GM12875 (cell line): Measurements from ENCODE around the gene ELOVL2.
A peak's percentile ranks its signal among the peaks of the same experiment; 100 is the strongest.
"Not testable (repeated sequence)": the region's sequence is repeated elsewhere in the genome, so short reads cannot be mapped to it uniquely, and the experiment has no call there.

Source experiments
- H3K4me3 ChIP-seq: one replicate; pipeline ENCODE4 v1.5.1; 2011; ENCODE audit warnings: low read depth, low read length, control low read depth
- TF ChIP-seq, protein P1 (sequence below): IDR thresholded peaks from 2 replicates; pipeline ENCODE4 v1.5.1; 2011; ENCODE audit warnings: low read depth, mild to moderate bottlenecking, control low read depth, inconsistent platforms, low read length, moderate library complexity, borderline replicate concordance; ENCODE audit not compliant: insufficient read depth

The ELOVL2 gene, protein sequence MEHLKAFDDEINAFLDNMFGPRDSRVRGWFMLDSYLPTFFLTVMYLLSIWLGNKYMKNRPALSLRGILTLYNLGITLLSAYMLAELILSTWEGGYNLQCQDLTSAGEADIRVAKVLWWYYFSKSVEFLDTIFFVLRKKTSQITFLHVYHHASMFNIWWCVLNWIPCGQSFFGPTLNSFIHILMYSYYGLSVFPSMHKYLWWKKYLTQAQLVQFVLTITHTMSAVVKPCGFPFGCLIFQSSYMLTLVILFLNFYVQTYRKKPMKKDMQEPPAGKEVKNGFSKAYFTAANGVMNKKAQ

DNA sequence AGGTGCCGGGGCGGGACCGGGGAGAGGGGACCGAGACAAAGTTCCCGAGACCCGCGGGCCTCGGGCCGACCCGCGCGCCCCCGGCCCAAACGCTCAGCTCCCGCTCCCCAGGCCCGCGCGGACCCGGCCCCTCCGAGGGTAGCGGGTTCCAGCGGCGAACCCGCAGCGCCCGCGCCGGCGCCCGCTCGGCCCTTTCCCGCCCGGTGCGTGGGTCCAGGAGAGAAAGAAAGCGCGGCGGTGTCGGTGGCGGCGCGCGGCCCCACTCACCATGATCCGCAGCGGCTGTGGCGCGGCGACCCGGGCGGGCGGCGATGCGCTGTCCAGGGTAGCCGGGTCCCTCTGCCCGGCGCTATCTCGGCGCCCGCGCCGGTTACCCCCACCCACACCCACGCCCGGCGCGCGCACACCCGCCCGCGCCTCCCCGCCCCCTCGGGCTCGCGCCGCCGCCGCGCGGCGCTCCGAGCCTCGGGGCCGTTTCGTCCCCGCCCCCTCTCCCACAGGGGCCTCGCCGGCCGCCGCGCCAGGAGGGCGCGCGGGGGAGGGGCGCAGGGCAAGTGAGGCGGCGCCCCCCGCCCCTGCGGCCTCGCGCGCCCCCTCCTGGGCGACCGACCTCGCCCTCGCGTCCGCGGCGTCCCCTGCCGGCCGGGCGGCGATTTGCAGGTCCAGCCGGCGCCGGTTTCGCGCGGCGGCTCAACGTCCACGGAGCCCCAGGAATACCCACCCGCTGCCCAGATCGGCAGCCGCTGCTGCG lies at the start of gene ELOVL2:
ELOVL2 (minus strand) TSS at position 345 of the 751 bp plus-strand sequence; CDS start at position 270, 75 bp downstream.
- peak within 1 kb of the TSS; percentile 53 for H3K4me3 ChIP-seq
- TF ChIP-seq, protein P1, sequence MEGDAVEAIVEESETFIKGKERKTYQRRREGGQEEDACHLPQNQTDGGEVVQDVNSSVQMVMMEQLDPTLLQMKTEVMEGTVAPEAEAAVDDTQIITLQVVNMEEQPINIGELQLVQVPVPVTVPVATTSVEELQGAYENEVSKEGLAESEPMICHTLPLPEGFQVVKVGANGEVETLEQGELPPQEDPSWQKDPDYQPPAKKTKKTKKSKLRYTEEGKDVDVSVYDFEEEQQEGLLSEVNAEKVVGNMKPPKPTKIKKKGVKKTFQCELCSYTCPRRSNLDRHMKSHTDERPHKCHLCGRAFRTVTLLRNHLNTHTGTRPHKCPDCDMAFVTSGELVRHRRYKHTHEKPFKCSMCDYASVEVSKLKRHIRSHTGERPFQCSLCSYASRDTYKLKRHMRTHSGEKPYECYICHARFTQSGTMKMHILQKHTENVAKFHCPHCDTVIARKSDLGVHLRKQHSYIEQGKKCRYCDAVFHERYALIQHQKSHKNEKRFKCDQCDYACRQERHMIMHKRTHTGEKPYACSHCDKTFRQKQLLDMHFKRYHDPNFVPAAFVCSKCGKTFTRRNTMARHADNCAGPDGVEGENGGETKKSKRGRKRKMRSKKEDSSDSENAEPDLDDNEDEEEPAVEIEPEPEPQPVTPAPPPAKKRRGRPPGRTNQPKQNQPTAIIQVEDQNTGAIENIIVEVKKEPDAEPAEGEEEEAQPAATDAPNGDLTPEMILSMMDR = peak; percentile 84

DNA sequence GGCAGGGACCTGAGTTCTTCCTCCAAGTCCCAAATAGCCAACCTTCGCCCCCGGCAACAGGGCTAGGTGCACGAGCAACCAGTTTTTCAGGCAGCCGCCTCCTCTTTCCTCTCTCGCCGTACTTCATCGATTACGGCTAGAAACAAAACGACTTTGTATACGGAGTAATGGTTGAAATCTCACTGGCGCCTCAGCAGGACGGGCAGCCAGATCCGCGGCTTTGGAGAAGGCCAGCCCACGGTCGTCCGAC lies 49.2 kb upstream of the ELOVL2 start:
- H3K4me3 ChIP-seq = peak overlapping the region; percentile 86
- TF ChIP-seq, protein P1 = no peak

DNA sequence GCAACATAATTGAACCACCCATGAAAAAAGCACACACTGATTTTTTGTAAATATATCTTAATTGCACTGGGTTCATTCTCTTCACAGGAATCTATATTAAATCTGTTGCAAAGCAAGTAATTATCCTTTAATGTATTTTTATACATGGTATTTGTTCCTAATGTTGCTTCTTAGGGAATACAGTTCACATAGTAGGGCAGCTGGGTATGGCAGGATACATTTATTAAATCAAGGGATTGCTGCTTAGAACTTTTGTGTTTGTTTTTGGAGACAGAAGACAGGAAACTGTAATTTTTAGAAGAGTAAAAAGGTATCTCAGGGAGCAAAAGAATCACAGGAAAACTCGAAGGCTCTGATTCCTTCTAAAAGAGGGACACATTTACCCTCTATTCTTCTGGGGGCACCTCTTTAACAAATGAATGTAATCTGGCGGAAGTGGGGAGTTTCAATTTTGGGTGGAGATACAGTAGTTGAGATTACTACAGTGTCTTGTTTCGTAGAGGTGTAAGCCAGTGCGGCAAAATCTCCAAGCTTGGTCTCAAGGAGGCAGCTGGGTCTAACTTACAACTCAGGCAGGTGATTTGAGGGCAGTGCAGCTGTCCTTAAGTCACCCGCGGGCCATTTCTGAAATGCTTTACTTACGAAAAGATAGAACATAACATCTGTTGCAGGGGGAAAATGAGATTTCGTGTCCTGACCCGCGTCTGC lies 48.7 kb upstream of the ELOVL2 start:
- H3K4me3 ChIP-seq = peak overlapping the region; percentile 86
- TF ChIP-seq, protein P1 = no peak

DNA sequence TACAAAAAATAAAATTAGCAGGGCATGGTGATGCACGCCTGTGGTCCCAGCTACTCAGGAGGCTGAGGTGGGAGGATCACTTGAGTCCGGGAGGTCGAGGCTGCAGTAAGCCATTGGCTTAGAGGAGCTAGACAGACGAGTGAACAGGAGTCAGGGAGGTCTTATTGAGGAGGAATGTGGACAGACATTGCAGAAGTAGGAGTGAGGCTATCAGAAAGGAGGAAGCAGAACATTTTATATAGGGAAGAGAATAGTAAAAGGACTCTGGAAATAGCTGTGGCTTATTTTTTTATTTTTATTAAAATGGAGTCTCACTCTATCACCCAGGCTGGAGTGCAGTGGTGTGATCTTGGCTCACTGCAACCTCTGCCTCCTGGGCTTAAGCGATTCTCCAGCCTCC lies 47.0 kb upstream of the ELOVL2 start:
- not testable (repeated sequence) for H3K4me3 ChIP-seq

DNA sequence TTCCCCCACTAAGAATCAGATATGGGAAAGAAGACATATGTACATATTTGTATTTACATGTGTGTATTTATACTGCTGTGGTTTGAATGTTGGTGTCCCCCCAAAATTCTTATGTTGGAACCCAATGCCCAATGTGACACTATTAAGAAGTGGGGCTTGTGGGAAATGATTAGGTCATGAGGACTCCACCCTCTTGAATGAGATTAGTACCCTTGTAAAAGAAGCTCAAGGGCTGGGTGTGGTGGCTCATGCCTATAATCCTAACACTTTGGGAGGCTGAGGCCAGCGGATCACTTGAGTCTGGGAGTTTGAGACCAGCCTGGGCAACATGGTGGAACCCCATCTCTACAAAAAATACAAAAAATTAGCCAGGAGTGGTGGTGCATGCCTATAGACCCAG lies 45.6 kb upstream of the ELOVL2 start:
- TF ChIP-seq, protein P1 = no peak
- H3K4me3 ChIP-seq = no peak overlapping the region

DNA sequence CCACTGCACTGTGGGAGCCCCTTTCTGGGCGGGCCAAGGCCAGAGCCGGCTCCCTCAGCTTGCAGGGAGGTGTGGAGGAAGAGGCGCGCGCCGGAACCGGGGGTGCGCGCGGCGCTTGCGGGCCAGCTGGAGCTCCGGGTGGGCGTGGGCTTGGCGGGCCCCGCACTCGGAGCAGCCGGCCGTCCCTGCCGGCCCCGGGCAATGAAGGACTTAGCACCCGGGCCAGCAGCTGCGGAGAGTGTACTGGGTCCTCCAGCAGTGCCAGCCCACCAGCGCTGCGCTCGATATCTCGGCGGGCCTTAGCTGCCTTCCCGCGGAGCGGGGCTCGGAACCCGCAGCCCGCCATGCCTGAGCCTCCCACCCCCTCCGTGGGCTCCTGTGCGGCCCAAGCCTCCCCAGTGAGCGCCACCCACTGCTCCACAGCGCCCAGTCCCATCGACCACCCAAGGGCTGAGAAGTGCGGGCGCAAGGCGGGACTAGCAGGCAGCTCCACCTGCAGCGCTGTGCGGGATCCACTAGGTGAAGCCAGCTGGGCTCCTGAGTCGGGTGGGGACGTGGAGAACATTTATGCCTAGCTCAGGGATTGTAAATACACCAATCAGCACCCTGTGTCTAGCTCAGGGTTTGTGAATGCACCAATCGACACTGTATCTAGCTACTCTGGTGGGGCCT lies 43.2 kb upstream of the ELOVL2 start:
- not testable (repeated sequence) for H3K4me3 ChIP-seq

DNA sequence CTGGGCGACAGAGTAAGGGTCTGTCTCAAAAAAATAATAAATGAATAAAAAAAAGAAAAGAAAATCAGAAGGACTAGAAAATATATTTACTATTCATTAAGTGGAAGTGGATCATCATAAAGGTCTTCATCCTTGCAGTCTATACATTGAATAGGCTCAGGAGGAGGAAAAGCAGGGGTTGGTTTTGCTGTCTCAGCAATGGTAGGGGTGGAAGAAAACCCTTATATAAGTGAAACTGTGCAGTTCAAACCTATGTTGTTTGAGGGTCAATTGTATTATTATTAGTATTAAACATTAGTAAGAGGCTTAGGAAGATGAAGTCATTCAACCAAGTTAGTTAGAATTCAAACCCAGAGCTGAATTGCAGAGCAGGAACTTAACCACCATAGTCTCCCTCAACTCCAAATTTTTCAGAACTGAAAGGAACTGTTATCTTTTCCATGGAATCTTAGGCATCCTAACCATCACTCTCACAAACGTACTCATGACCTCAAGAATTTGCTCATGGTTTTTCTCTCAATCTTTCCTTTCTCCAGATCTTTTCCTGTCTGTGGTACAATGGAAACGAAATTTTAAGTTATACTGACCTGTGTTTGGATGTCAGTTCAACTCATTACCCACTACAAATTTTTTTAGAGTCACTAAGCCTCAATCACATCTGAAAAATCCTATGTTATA lies 41.8 kb upstream of the ELOVL2 start:
- no peak overlapping the region for H3K4me3 ChIP-seq
- TF ChIP-seq, protein P1 = no peak
